GM06990 (cell line): Measurements from ENCODE around the gene TSPO2.

Experiments
- DNase-seq: peaks from one replicate; pipeline ENCODE4 v3.0.0-alpha.2; 2011; ENCODE audit not compliant: insufficient read length; ENCODE audit errors: extremely low read depth
- H3K27me3 ChIP-seq: replicated peaks from 2 replicates; pipeline ENCODE4 v1.6.0; 2011; ENCODE audit warnings: low read length; ENCODE audit not compliant: control insufficient read depth, insufficient read depth
- H3K36me3 ChIP-seq: 2 replicates; pipeline ENCODE4 v1.5.1; 2011; ENCODE audit warnings: low read length; ENCODE audit not compliant: control insufficient read depth, insufficient read depth
- H3K4me3 ChIP-seq: replicated peaks from 2 replicates; pipeline ENCODE4 v1.5.1; 2011; ENCODE audit warnings: low read depth, mild to moderate bottlenecking, control low read depth, low read length
- CTCF ChIP-seq: IDR thresholded peaks from 2 replicates; pipeline ENCODE4 v1.5.1; 2011; ENCODE audit warnings: low read length, control low read depth, mild to moderate bottlenecking, inconsistent platforms; ENCODE audit not compliant: insufficient read depth, poor library complexity, severe bottlenecking

Gene TSPO2

DNA sequence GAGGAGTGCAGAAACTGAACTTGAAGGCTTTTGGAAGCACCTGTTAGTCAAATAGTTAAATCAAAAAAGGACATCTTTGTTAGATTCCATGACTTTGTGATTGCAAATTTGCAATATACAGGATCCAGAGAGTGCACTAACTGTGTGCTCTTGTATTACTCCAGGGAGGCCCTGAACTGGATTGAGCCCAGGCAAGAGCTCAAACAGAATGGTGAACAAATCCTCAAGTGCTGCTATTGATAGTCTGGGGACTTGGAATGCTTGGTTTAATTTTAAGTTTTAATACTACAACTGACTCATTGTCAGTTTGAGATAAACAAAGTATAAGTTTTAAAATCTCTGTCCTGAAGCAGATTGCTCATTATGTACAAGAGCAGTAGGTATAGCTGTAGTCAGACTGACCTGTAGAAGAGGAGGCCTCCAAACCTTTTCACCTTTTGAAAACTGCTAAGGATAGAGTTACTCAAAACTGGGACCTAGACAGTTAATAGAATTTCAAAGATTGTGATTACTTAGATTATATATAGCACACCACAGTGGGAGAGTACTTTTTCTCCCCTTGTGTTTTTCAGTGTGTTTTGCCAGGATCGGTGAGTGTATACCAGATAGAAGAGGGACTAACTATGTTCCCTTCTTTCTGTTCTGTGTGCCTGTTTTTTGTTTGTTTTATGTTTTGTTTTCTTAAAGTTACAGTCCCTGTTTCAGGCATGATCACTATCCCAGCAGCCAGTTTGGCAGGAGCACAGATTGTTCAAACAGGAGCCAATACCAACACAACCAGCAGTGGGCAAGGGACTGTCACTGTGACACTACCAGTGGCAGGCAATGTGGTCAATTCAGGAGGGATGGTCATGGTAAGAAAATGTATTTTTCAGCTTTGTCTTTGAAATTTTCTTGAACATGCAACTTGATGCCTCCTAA, 48.8 kb downstream of the TSPO2 start:
- Histone ChIP-seq H3K36me3 (peaks cover 15% of the 10 kb centered on the region), H3K27me3 (no peaks in the 10 kb centered on the region), H3K4me3 (no peak overlapping the region)
- no peak for DNase-seq
- no peak for TF ChIP-seq CTCF

GRCh38 chr6:41092421-41093140, 50.3 kb downstream of the TSPO2 start:
- H3K36me3 ChIP-seq: peaks cover 19% of the 10 kb centered on the region
- H3K4me3 ChIP-seq: no peak overlapping the region
- no peak for DNase-seq
- peak; percentile 46 for TF ChIP-seq CTCF
- no peaks in the 10 kb centered on the region for H3K27me3 ChIP-seq

- DNase-seq: no peak
- H3K36me3 ChIP-seq: peaks cover 21% of the 10 kb centered on the region
These were observed 51.5 kb downstream of the TSPO2 start for GRCh38 chr6:41093729-41094128.

More at GRCh38 chr6:41093729-41094128, 51.5 kb downstream of the TSPO2 start:
- TF ChIP-seq CTCF: no peak
- H3K4me3 ChIP-seq: no peak overlapping the region
- no peaks in the 10 kb centered on the region for H3K27me3 ChIP-seq
